A549 (cell line): Measurements from ENCODE around the gene CSRNP2.

Experiments used
- EHMT2 ChIP-seq: fragments of 200-600 bp; sonication (generic); IDR thresholded peaks from 2 replicates; pipeline ENCODE4 v1.6.1; 2016; ENCODE audit warnings: antibody characterized with exemption, low read depth, mild to moderate bottlenecking, moderate library complexity
- EP300 ChIP-seq, 2 experiments: fragments of >200 bp; sonication (Bioruptor Twin); formaldehyde crosslinking; IDR thresholded peaks; 2 replicates in 1 of 2; 3 replicates in 1 of 2; pipeline ENCODE4 v1.6.1; 2016 to 2017
- POLR2AphosphoS2 ChIP-seq: conservative IDR thresholded peaks from 2 replicates; pipeline ENCODE4 v1.6.1; 2012; ENCODE audit warnings: low read length, improper control_type of control experiment, inconsistent platforms
- USF2 ChIP-seq: fragments of 450-650 bp; IDR thresholded peaks from 2 replicates; pipeline ENCODE4 v1.6.1; 2014; ENCODE audit warnings: antibody characterized with exemption

- TF ChIP-seq EP300 (IDR thresholded peaks at IDR 0.05) (no peak), USF2 (no peak), EHMT2 (no peak), POLR2AphosphoS2 (no peak)
Observed at GRCh38 chr12:51056242-51056641, 27.2 kb downstream of the CSRNP2 start.
